GM12801 (cell line): Measurements from ENCODE around the gene HS3ST4.

Source experiments
- TF ChIP-seq, protein P1 (sequence below): IDR thresholded peaks from one replicate; pipeline ENCODE4 v1.5.1; 2011; ENCODE audit warnings: control low read depth; ENCODE audit not compliant: insufficient read length; ENCODE audit errors: extremely low read depth

The HS3ST4 gene

DNA sequence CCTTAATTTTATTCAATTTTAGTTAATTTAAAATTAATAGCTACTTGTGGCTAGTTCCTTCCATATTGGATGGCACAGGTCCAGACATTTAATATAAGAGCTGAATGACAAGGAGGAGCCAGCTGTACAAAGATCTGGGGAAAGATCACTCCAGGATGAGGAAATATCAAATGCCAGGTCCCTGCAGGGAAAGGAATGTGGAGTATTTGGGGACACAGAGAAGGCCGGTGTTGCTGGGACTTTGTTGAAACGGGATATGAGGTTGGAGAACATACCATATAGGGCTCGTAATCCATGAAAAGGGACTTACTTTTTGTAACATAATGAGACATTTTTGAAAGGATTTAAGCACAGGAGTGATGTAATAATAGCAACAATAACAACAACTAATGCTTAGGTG lies 426.8 kb downstream of the HS3ST4 start:
- TF ChIP-seq, protein P1, sequence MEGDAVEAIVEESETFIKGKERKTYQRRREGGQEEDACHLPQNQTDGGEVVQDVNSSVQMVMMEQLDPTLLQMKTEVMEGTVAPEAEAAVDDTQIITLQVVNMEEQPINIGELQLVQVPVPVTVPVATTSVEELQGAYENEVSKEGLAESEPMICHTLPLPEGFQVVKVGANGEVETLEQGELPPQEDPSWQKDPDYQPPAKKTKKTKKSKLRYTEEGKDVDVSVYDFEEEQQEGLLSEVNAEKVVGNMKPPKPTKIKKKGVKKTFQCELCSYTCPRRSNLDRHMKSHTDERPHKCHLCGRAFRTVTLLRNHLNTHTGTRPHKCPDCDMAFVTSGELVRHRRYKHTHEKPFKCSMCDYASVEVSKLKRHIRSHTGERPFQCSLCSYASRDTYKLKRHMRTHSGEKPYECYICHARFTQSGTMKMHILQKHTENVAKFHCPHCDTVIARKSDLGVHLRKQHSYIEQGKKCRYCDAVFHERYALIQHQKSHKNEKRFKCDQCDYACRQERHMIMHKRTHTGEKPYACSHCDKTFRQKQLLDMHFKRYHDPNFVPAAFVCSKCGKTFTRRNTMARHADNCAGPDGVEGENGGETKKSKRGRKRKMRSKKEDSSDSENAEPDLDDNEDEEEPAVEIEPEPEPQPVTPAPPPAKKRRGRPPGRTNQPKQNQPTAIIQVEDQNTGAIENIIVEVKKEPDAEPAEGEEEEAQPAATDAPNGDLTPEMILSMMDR: no peak

DNA sequence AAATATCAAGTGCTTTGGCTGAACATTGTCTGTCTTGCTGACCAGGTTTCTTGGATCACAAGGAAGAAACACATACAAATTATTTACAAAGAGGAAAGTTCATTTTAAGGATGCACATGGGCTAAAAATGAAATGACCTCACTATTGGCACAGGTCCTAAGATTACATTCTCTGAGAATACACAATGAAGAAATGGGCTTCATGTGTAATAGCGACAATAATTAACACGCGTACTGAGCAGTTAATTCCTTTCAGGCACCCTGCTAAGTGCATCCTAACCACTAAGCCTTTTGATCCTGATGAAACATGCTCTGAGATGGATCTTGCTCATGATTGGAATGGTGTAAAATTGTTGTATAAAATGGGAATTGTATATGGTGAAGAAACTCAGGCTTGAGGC lies 429.0 kb downstream of the HS3ST4 start:
- TF ChIP-seq, protein P1: no peak

DNA sequence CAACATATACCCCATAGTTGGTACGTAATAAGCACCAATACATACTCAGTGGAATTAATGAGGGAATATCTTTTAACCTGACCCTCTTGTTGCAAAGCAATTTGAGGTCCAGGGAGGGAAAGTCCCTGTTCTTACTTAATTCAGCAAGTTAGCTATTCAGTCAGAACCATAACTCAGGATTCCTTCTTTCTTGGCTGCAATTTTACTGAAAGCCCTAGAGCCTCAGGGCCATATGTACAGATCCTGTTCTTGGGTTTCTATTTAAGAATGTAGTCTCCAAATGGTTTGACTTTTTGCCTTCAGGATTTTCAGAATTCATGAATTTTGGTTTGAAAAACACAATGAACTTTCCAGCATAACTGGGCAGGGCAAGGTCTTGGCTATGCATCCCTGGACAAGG lies 436.5 kb downstream of the HS3ST4 start:
- TF ChIP-seq, protein P1: no peak

DNA sequence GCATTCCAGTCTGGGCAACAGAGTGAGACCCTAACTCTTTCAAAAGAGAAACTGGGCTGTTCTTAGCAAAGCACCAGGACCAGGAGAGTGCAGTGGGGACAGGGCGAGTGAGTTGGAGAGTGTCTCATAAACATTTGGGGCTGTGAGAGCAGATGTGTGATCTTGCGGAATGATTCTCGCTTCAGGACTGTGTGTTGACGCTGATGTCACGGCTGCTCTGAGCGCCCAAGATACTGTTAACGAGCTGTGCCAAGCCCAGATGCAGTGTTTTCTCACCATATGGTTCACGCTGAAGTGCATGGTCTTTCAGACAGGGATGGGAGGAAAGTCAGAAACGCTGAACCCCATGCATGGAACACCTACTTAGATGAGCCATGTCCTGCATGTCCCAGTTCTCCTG lies 438.2 kb downstream of the HS3ST4 start:
- TF ChIP-seq, protein P1: no peak

DNA sequence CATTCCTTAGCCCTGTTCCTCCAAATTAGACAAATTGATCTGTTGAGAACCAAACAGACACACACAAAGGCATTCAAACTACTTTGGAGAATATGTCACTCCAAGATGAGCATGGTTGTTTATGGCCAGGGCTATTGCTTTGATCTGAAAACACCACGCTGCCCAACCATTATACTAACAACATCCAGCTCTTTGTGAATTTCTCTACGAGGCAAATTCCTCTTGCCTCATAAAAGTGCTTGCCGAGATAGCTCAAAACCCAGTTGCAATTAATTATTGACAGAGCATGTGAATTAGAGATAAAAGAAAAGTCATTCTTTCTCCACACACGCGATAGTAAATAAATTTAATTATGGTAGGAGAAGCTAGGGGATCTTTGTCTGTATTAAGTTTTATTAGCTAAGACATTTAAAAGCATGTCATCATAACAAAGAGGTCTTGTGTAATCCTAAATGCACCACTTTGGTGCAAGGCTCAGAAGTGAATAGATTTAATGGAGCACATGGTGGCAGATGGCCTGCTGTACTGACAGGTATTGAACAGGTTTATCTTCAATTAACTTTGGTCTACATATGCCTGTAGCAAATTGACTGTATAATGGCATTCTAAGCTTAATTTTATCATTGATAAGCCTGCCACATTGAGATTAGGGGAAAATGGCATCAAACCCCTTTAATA lies 441.8 kb downstream of the HS3ST4 start:
- TF ChIP-seq, protein P1: no peak

DNA sequence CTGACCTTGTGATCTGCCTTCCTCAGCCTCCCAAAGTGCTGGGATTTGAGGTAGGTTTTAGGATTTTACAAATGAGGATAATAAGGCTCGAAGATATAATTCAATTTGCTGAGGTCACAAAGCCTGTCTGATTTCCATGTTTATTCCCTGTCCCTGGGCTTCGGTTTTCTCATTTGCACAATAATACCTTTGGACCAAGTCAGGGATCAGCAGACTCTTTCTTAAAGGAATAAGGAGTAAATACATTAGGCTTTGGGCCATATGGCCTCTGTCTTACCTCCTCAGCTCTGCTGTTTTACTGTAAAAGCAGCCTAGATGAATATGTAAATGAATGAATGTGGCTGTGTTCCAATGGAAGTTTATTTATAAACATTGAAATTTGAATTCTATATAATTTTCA lies 442.8 kb downstream of the HS3ST4 start:
- TF ChIP-seq, protein P1: no peak

DNA sequence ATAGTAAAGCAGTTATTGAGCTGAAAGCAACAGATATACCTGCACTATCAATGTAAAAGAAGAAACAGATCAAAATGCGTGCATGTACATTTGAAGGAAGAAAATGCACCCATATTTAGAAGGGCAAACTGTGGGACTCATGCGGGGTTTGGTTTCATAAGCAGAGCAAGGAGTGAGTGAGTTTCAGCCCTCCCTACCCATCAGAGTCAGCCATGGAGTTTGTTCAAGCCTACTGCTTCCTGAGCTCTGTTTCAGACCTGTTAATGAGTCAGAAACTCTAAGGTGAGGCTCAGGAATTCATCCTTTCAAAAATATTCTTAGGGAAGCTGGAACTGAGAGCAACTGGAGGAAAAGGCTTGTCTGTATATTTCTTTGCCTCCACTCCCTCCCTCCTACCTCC lies 446.2 kb downstream of the HS3ST4 start:
- TF ChIP-seq, protein P1: no peak
